ENCODE results near the gene LEMD1.
A peak's percentile ranks its signal among the peaks of the same experiment; 100 is the strongest.

Gene LEMD1

GRCh38 chr1:205353612-205354011, 68.2 kb downstream of the LEMD1 start:
- Histone ChIP-seq H3K4me3 (ENCODE audit: low read length) (no peak overlapping the region), H3K27me3 (ENCODE audit: control insufficient read depth, insufficient read depth, low read length) (peaks cover 4% of the 10 kb centered on the region), H3K36me3 (ENCODE audit: control insufficient read depth, insufficient read depth, low read length) (no peaks in the 10 kb centered on the region), H3K27ac (ENCODE audit: low read depth, low read length) (no peak overlapping the region), H3K9ac (ENCODE audit: low read length) (no peak overlapping the region), H3K4me1 (ENCODE audit: control insufficient read depth, insufficient read depth, low read length) (peaks cover 6% of the 10 kb centered on the region)

GRCh38 chr1:205353191-205353590, 68.7 kb downstream of the LEMD1 start:
- no peak overlapping the region for H3K9ac ChIP-seq (ENCODE audit: low read length)
- peaks cover 6% of the 10 kb centered on the region for H3K4me1 ChIP-seq (ENCODE audit: control insufficient read depth, insufficient read depth, low read length)
- H3K36me3 ChIP-seq (ENCODE audit: control insufficient read depth, insufficient read depth, low read length) = no peaks in the 10 kb centered on the region
- H3K27me3 ChIP-seq (ENCODE audit: control insufficient read depth, insufficient read depth, low read length) = peaks cover 4% of the 10 kb centered on the region
- no peak overlapping the region for H3K27ac ChIP-seq (ENCODE audit: low read depth, low read length)
- no peak overlapping the region for H3K4me3 ChIP-seq (ENCODE audit: low read length)

GRCh38 chr1:205351984-205352713, 69.7 kb downstream of the LEMD1 start:
- H3K36me3 ChIP-seq (ENCODE audit: control insufficient read depth, insufficient read depth, low read length) = no peaks in the 10 kb centered on the region
- H3K4me3 ChIP-seq (ENCODE audit: low read length) = no peak overlapping the region
- H3K27me3 ChIP-seq (ENCODE audit: control insufficient read depth, insufficient read depth, low read length) = peaks cover 4% of the 10 kb centered on the region
- H3K4me1 ChIP-seq (ENCODE audit: control insufficient read depth, insufficient read depth, low read length) = peaks cover 6% of the 10 kb centered on the region
- no peak overlapping the region for H3K9ac ChIP-seq (ENCODE audit: low read length)
- no peak overlapping the region for H3K27ac ChIP-seq (ENCODE audit: low read depth, low read length)

- H3K4me1 ChIP-seq (ENCODE audit: control insufficient read depth, insufficient read depth, low read length) = no peaks in the 10 kb centered on the region
- H3K9ac ChIP-seq (ENCODE audit: low read length) = no peak overlapping the region
- H3K27ac ChIP-seq (ENCODE audit: low read depth, low read length) = no peak overlapping the region
- H3K4me3 ChIP-seq (ENCODE audit: low read length) = no peak overlapping the region
- peaks cover 6% of the 10 kb centered on the region for H3K27me3 ChIP-seq (ENCODE audit: control insufficient read depth, insufficient read depth, low read length)
- no peaks in the 10 kb centered on the region for H3K36me3 ChIP-seq (ENCODE audit: control insufficient read depth, insufficient read depth, low read length)
Observed at GRCh38 chr1:205350691-205351141, 71.1 kb downstream of the LEMD1 start.

- Histone ChIP-seq H3K36me3 (ENCODE audit: control insufficient read depth, insufficient read depth, low read length) (no peaks in the 10 kb centered on the region), H3K4me1 (ENCODE audit: control insufficient read depth, insufficient read depth, low read length) (no peaks in the 10 kb centered on the region), H3K4me3 (ENCODE audit: low read length) (no peak overlapping the region), H3K27me3 (ENCODE audit: control insufficient read depth, insufficient read depth, low read length) (peaks cover 7% of the 10 kb centered on the region), H3K9ac (ENCODE audit: low read length) (no peak overlapping the region), H3K27ac (ENCODE audit: low read depth, low read length) (no peak overlapping the region)
Observed at GRCh38 chr1:205350124-205350523, 71.7 kb downstream of the LEMD1 start.

GRCh38 chr1:205348554-205349487, 73.0 kb downstream of the LEMD1 start:
- H3K4me1 ChIP-seq (ENCODE audit: control insufficient read depth, insufficient read depth, low read length) = no peaks in the 10 kb centered on the region
- H3K27me3 ChIP-seq (ENCODE audit: control insufficient read depth, insufficient read depth, low read length) = peaks cover 16% of the 10 kb centered on the region
- no peak overlapping the region for H3K4me3 ChIP-seq (ENCODE audit: low read length)
- H3K36me3 ChIP-seq (ENCODE audit: control insufficient read depth, insufficient read depth, low read length) = no peaks in the 10 kb centered on the region
- H3K9ac ChIP-seq (ENCODE audit: low read length) = no peak overlapping the region
- H3K27ac ChIP-seq (ENCODE audit: low read depth, low read length) = no peak overlapping the region

- Histone ChIP-seq H3K27ac (ENCODE audit: low read depth, low read length) (no peak overlapping the region), H3K4me3 (ENCODE audit: low read length) (no peak overlapping the region), H3K9ac (ENCODE audit: low read length) (no peak overlapping the region), H3K36me3 (ENCODE audit: control insufficient read depth, insufficient read depth, low read length) (no peaks in the 10 kb centered on the region), H3K27me3 (ENCODE audit: control insufficient read depth, insufficient read depth, low read length) (peaks cover 27% of the 10 kb centered on the region), H3K4me1 (ENCODE audit: control insufficient read depth, insufficient read depth, low read length) (no peaks in the 10 kb centered on the region)
Observed at GRCh38 chr1:205346956-205347574, 74.8 kb downstream of the LEMD1 start.

GRCh38 chr1:205345761-205346160, 76.1 kb downstream of the LEMD1 start:
- Histone ChIP-seq H3K27ac (ENCODE audit: low read depth, low read length) (no peak overlapping the region), H3K4me3 (ENCODE audit: low read length) (no peak overlapping the region), H3K4me1 (ENCODE audit: control insufficient read depth, insufficient read depth, low read length) (no peaks in the 10 kb centered on the region), H3K27me3 (ENCODE audit: control insufficient read depth, insufficient read depth, low read length) (peaks cover 27% of the 10 kb centered on the region), H3K9ac (ENCODE audit: low read length) (no peak overlapping the region), H3K36me3 (ENCODE audit: control insufficient read depth, insufficient read depth, low read length) (no peaks in the 10 kb centered on the region)

- no peaks in the 10 kb centered on the region for H3K36me3 ChIP-seq (ENCODE audit: control insufficient read depth, insufficient read depth, low read length)
- no peaks in the 10 kb centered on the region for H3K4me1 ChIP-seq (ENCODE audit: control insufficient read depth, insufficient read depth, low read length)
- H3K9ac ChIP-seq (ENCODE audit: low read length) = no peak overlapping the region
- peaks cover 27% of the 10 kb centered on the region for H3K27me3 ChIP-seq (ENCODE audit: control insufficient read depth, insufficient read depth, low read length)
- no peak overlapping the region for H3K27ac ChIP-seq (ENCODE audit: low read depth, low read length)
- peak overlapping the region; percentile 45 for H3K4me3 ChIP-seq (ENCODE audit: low read length)
Observed at GRCh38 chr1:205344066-205344928, 77.6 kb downstream of the LEMD1 start.

GRCh38 chr1:205343431-205344065, 78.3 kb downstream of the LEMD1 start:
- H3K27me3 ChIP-seq (ENCODE audit: control insufficient read depth, insufficient read depth, low read length) = peaks cover 23% of the 10 kb centered on the region
- H3K9ac ChIP-seq (ENCODE audit: low read length) = no peak overlapping the region
- no peak overlapping the region for H3K27ac ChIP-seq (ENCODE audit: low read depth, low read length)
- H3K4me3 ChIP-seq (ENCODE audit: low read length) = peak overlapping the region; percentile 25
- no peaks in the 10 kb centered on the region for H3K4me1 ChIP-seq (ENCODE audit: control insufficient read depth, insufficient read depth, low read length)
- no peaks in the 10 kb centered on the region for H3K36me3 ChIP-seq (ENCODE audit: control insufficient read depth, insufficient read depth, low read length)

- Histone ChIP-seq H3K4me3 (ENCODE audit: low read length) (no peak overlapping the region), H3K27ac (ENCODE audit: low read depth, low read length) (no peak overlapping the region), H3K27me3 (ENCODE audit: control insufficient read depth, insufficient read depth, low read length) (peaks cover 23% of the 10 kb centered on the region)
Observed at GRCh38 chr1:205342986-205343385, 78.9 kb downstream of the LEMD1 start.

More at GRCh38 chr1:205342986-205343385, 78.9 kb downstream of the LEMD1 start:
- H3K4me1 ChIP-seq (ENCODE audit: control insufficient read depth, insufficient read depth, low read length) = no peaks in the 10 kb centered on the region
- H3K9ac ChIP-seq (ENCODE audit: low read length) = no peak overlapping the region
- no peaks in the 10 kb centered on the region for H3K36me3 ChIP-seq (ENCODE audit: control insufficient read depth, insufficient read depth, low read length)

Data from rectal smooth muscle tissue (tissue), 1 donor.